HepG2 (cell line): ENCODE data around the gene TPCN2. TPM values are rescaled to one million over a fixed set of nuclear protein-coding genes. Genes with fewer than 3 reads are reported as not detected.

Experiments
- ATAC-seq: fragments of 200-7000 bp; cut with Tn5 transposase; 3 replicates; pipeline ENCODE4 v1.9.1; 2020; ENCODE audit warnings: mild to moderate bottlenecking, moderate library complexity
- BruUV-seq: library from RNA; stranded (reverse); fragments of 400-500 nt; replicated peaks from 2 replicates; lab custom pipeline; 2021; lab: Mats Ljungman, UMichigan
- CTCF ChIA-PET: fragments of 300-600 bp; formaldehyde crosslinking; extraction: SDS; loops from one replicate; lab custom pipeline; 2021; ENCODE audit warnings: low total read pairs, inconsistent platforms, low intra/inter-chr PET ratio; lab: Yijun Ruan, JAX
- POLR2A ChIA-PET: fragments of 350-600 bp; sonication (Branson Sonifier 250); formaldehyde crosslinking; loops from one replicate; lab custom pipeline; 2020; ENCODE audit warnings: antibody characterized with exemption, inconsistent platforms; lab: Yijun Ruan, JAX
- DNase-seq: peaks from one replicate; pipeline ENCODE4 v3.0.0-alpha.2; 2015; ENCODE audit warnings: low spot score
- FAIRE-seq: peaks from 3 replicates; lab custom pipeline; 2011; peaks lifted over from hg19 to GRCh38; lab: Jason Lieb, UNC
- H2AFZ ChIP-seq: one replicate; pipeline ENCODE4 v1.6.1; 2011; ENCODE audit warnings: low read length, inconsistent platforms
- H3K27ac ChIP-seq: fragments of 300-600 bp; 3 replicates; pipeline ENCODE4 v1.8.0; 2011; ENCODE audit warnings: mixed run types, mild to moderate bottlenecking, mixed read lengths, low read length, inconsistent platforms; ENCODE audit not compliant: insufficient read depth; ENCODE audit errors: extremely low read length
- H3K27me3 ChIP-seq, 2 experiments: fragments of 200-600 bp in 1 of 2; 2 replicates in 1 of 2; 3 replicates in 1 of 2; pipeline versions ENCODE4 v1.6.0 to v1.8.0; 2011; ENCODE audit warnings: low read length in 2 of 2, mild to moderate bottlenecking in 2 of 2, moderate library complexity in 2 of 2, inconsistent platforms in 1 of 2; ENCODE audit not compliant: insufficient read depth in 2 of 2, control insufficient read depth in 1 of 2
- H3K36me3 ChIP-seq, 2 experiments: fragments of 200-600 bp in 1 of 2; replicated peaks in 1 of 2; 2 replicates in 1 of 2; 3 replicates in 1 of 2; pipeline versions ENCODE4 v1.5.1 to v1.8.0; 2011; ENCODE audit warnings: low read length in 2 of 2, inconsistent platforms in 1 of 2; ENCODE audit not compliant: insufficient read depth in 2 of 2, control insufficient read depth in 1 of 2
- H3K4me1 ChIP-seq: 2 replicates; pipeline ENCODE4 v1.5.1; 2012; ENCODE audit warnings: low read length, inconsistent platforms; ENCODE audit not compliant: insufficient read depth
- H3K4me2 ChIP-seq: 2 replicates; pipeline ENCODE4 v1.6.0; 2011; ENCODE audit warnings: low read depth, low read length, inconsistent platforms
- H3K4me3 ChIP-seq, 3 experiments: fragments of 200-600 bp in 1 of 3; sonication (generic), shearing (Covaris generic) in 1 of 3; replicated peaks in 1 of 3; 2 replicates each; pipeline ENCODE4 v1.5.1; 2011 to 2016; ENCODE audit warnings: low read length in 3 of 3, inconsistent platforms in 2 of 3, low read depth in 2 of 3, mild to moderate bottlenecking in 2 of 3, control low read depth in 1 of 3, mixed read lengths in 1 of 3; ENCODE audit not compliant: insufficient read depth in 1 of 3
- H3K79me2 ChIP-seq: one replicate; pipeline ENCODE4 v1.6.1; 2011; ENCODE audit warnings: low read length, inconsistent platforms; ENCODE audit not compliant: insufficient read depth
- H3K9ac ChIP-seq: 2 replicates; pipeline ENCODE4 v1.6.0; 2011; ENCODE audit warnings: mild to moderate bottlenecking, low read depth, low read length, inconsistent platforms; ENCODE audit not compliant: insufficient read depth
- H3K9me3 ChIP-seq: 2 replicates; pipeline ENCODE4 v1.5.1; 2012; ENCODE audit warnings: mild to moderate bottlenecking, low read length
- H4K20me1 ChIP-seq: 2 replicates; pipeline ENCODE4 v1.6.0; 2011; ENCODE audit warnings: inconsistent platforms, mild to moderate bottlenecking, low read length, moderate library complexity; ENCODE audit not compliant: insufficient read depth
- ASH2L ChIP-seq: fragments of 300-600, 200-600 bp; sonication (generic); IDR thresholded peaks from 2 replicates; pipeline ENCODE4 v1.7.0; 2017; ENCODE audit warnings: low read depth, mild to moderate bottlenecking, moderate library complexity, mixed read lengths, low read length; ENCODE audit not compliant: insufficient read length
- CTCF ChIP-seq: sonication (generic); formaldehyde crosslinking; IDR thresholded peaks from 2 replicates; pipeline ENCODE4 v1.5.0; 2020; ENCODE audit warnings: mild to moderate bottlenecking, missing genetic modification reagents, moderate library complexity
- ESRRA ChIP-seq: sonication (generic); formaldehyde crosslinking; IDR thresholded peaks from 2 replicates; pipeline ENCODE4 v1.5.1; 2020; ENCODE audit warnings: mild to moderate bottlenecking, low read depth, missing genetic modification reagents
- GPBP1L1 ChIP-seq: sonication (generic); formaldehyde crosslinking; IDR thresholded peaks from 2 replicates; pipeline ENCODE4 v1.5.0; 2020; ENCODE audit warnings: mild to moderate bottlenecking, missing genetic modification reagents
- HOXA5 ChIP-seq: sonication (generic); formaldehyde crosslinking; IDR thresholded peaks from 2 replicates; pipeline ENCODE4 v1.4.0; 2020; ENCODE audit warnings: missing genetic modification reagents
- JUN ChIP-seq: sonication (generic); formaldehyde crosslinking; IDR thresholded peaks from 2 replicates; pipeline ENCODE4 v1.4.0; 2020; ENCODE audit warnings: mild to moderate bottlenecking, missing genetic modification reagents
- KLF13 ChIP-seq: sonication (generic); formaldehyde crosslinking; IDR thresholded peaks from 2 replicates; pipeline ENCODE4 v1.4.0; 2020; ENCODE audit warnings: mild to moderate bottlenecking, missing genetic modification reagents
- MAFG ChIP-seq: sonication (generic); formaldehyde crosslinking; IDR thresholded peaks from 2 replicates; pipeline ENCODE4 v1.5.1; 2020; ENCODE audit warnings: mild to moderate bottlenecking, missing genetic modification reagents
- RAD21 ChIP-seq: fragments of 450-650 bp; formaldehyde crosslinking; IDR thresholded peaks from 2 replicates; pipeline ENCODE4 v1.5.0; 2020; ENCODE audit warnings: mild to moderate bottlenecking
- TBP ChIP-seq: sonication (generic); formaldehyde crosslinking; IDR thresholded peaks from 2 replicates; pipeline ENCODE4 v1.5.0; 2020; ENCODE audit warnings: missing genetic modification reagents
- ZNF10 ChIP-seq: sonication (generic); formaldehyde crosslinking; IDR thresholded peaks from 2 replicates; pipeline ENCODE4 v1.4.0; 2020; ENCODE audit warnings: mild to moderate bottlenecking, low read depth, missing genetic modification reagents, borderline replicate concordance
- ZNF138 ChIP-seq: sonication (generic); formaldehyde crosslinking; IDR thresholded peaks from 2 replicates; pipeline ENCODE4 v1.5.0; 2020; ENCODE audit warnings: mild to moderate bottlenecking, low read depth, missing genetic modification reagents
- ZNF205 ChIP-seq: IDR thresholded peaks from 2 replicates; pipeline ENCODE4 v1.6.1; 2018; ENCODE audit warnings: missing biosample characterization, missing genetic modification reagents
- ZNF512B ChIP-seq: sonication (generic); formaldehyde crosslinking; IDR thresholded peaks from 2 replicates; pipeline ENCODE4 v1.5.1; 2020; ENCODE audit warnings: missing genetic modification reagents, mild to moderate bottlenecking, borderline replicate concordance
- ZNF549 ChIP-seq: sonication (generic); formaldehyde crosslinking; IDR thresholded peaks from 2 replicates; pipeline ENCODE4 v1.5.0; 2020; ENCODE audit warnings: missing genetic modification reagents
- ZSCAN20 ChIP-seq: sonication (generic); formaldehyde crosslinking; IDR thresholded peaks from 2 replicates; pipeline ENCODE4 v1.4.0; 2020; ENCODE audit warnings: missing genetic modification reagents, mild to moderate bottlenecking, borderline replicate concordance
- WGBS: methylation state at CpG from one replicate; pipeline ENCODE4 v1.1.6; 2017; ENCODE audit warnings: low lambda C conversion rate; 5-methylcytosine and 5-hydroxymethylcytosine counted together
- in situ Hi-C: cut with HindIII; loops from 2 replicates; pipeline ENCODE4 v1.10.0; 2017; ENCODE audit warnings: low pct_unique_long_range_greater_than_20kb; ENCODE audit not compliant: extremely low pct_ligation_motif_present
- intact Hi-C: fragments of 100-400 bp; cut with micrococcal nuclease; formaldehyde crosslinking; loops from one replicate; pipeline ENCODE4 v1.10.0; 2022; ENCODE audit not compliant: unreplicated experiment
- polyA plus RNA-seq, 8 experiments: library from polyadenylated mRNA; depleted of rRNA in 3 of 8; stranded (reverse) in 7 of 8; unstranded in 1 of 8; fragments of >200 nt; fragmentation: Illumina TruSeq in 4 of 8; extraction: Trizol in 4 of 8; gene quantifications; 2 replicates each; pipeline versions ENCODE4 v1.2.1 to v1.2.3, GENCODE V29; 2011 to 2016; ENCODE audit warnings: low read depth in 4 of 8, missing spikeins in 1 of 8, mixed read lengths in 1 of 8; ENCODE audit not compliant: insufficient read depth in 1 of 8
- total RNA-seq, 5 experiments: library from RNA; depleted of rRNA; stranded (reverse); fragments of >200 nt; fragmentation: Illumina TruSeq; extraction: Trizol; gene quantifications; 2 replicates each; pipeline ENCODE4 v1.2.3, GENCODE V29; 2016; ENCODE audit warnings: low read depth in 1 of 5

TPCN2 gene
- total and polyA plus RNA-seq, 2 of the 13 experiments (the other 11 are each of a cell fraction or from before 2014, with no cell fraction given), result 5.6 to 5.9 TPM

GRCh38 chr11:69165775-69166174, 117.0 kb downstream of the TPCN2 start:
- CTCF ChIA-PET, result no interaction called here
- no peak overlapping the region for H3K27ac ChIP-seq

More at GRCh38 chr11:69165775-69166174, 117.0 kb downstream of the TPCN2 start:
- intact Hi-C loops, result no loop called here
- WGBS, result 31% methylated on average over 1 of the region's 2 CpGs
- Histone ChIP-seq H2AFZ (no peak overlapping the region), H4K20me1 (no peaks in the 10 kb centered on the region), H3K4me3 (no peak overlapping the region), H3K4me1 (peaks cover 5% of the 10 kb centered on the region), H3K9ac (no peak overlapping the region), H3K27me3 (peaks cover 0 to 13% of the 10 kb centered on the region in 2 experiments; a peak in 1 of 5 replicates), H3K4me2 (no peak overlapping the region), H3K9me3 (no peaks in the 10 kb centered on the region), H3K36me3 (no peaks in the 10 kb centered on the region), H3K79me2 (no peaks in the 10 kb centered on the region)
- in situ Hi-C loops, result no loop called here
- no peak for FAIRE-seq
- POLR2A ChIA-PET, result no interaction called here
- TF ChIP-seq JUN (no peak), MAFG (CRISPR knock-in tag) (no peak), ZNF138 (CRISPR knock-in tag) (no peak), HOXA5 (no peak), ZNF10 (CRISPR knock-in tag) (no peak), ESRRA (no peak), GPBP1L1 (CRISPR knock-in tag) (no peak), ZNF549 (CRISPR knock-in tag) (no peak), ZNF512B (no peak), TBP (CRISPR knock-in tag) (no peak), ZSCAN20 (CRISPR knock-in tag) (no peak), CTCF (CRISPR knock-in tag) (no peak), ZNF205 (CRISPR knock-in tag) (no peak), KLF13 (CRISPR knock-in tag) (no peak), ASH2L (no peak), RAD21 (CRISPR knock-in tag) (no peak)
- no peak for DNase-seq
- ATAC-seq, result no peak
- no TSS peak for BruUV-seq
